Measurements from ENCODE around the gene BICD1. TPM values are rescaled to one million over a fixed set of nuclear protein-coding genes. Genes with fewer than 3 reads are reported as not detected.
A peak's percentile ranks its signal among the peaks of the same experiment; 100 is the strongest.

Gene BICD1
- total and polyA plus RNA-seq, 2 of the 13 experiments (the other 11 are each of a cell fraction or from before 2014, with no cell fraction given): 4.5 to 5.2 TPM

GRCh38 chr12:32135967-32136366 lies 29.3 kb downstream of the BICD1 start:
- H3K36me3 ChIP-seq (replicated peaks in 1 of 2; ENCODE audit: control insufficient read depth in 1 of 2, insufficient read depth in 2 of 2, low read length in 2 of 2): no peaks in the 10 kb centered on the region
- H3K4me1 ChIP-seq (ENCODE audit: insufficient read depth, low read length): peaks cover 67% of the 10 kb centered on the region
- in situ Hi-C loops (cut with HindIII; ENCODE audit: extremely low pct_ligation_motif_present, low pct_unique_long_range_greater_than_20kb): no loop called here
- POLR2A ChIA-PET: no interaction called here
- ATAC-seq (peak; percentile 91), FAIRE-seq (no peak), DNase-seq (ENCODE audit: low spot score) (peak; percentile 91)
- peak overlapping the region in 2 of 3 experiments; percentile 28 to 44; a peak in 3 of 6 replicates for H3K4me3 ChIP-seq (replicated peaks in 1 of 3; ENCODE audit: insufficient read depth in 1 of 3, low read depth in 2 of 3, low read length in 3 of 3)
- intact Hi-C loops (cut with micrococcal nuclease; ENCODE audit: unreplicated experiment): no loop called here
- no peak overlapping the region for H2AFZ ChIP-seq (ENCODE audit: low read length)
- BruUV-seq (replicated peaks): no TSS peak
- H3K9me3 ChIP-seq (ENCODE audit: low read length): no peaks in the 10 kb centered on the region
- no peaks in the 10 kb centered on the region for H3K79me2 ChIP-seq (ENCODE audit: insufficient read depth, low read length)
- no peaks in the 10 kb centered on the region for H4K20me1 ChIP-seq (ENCODE audit: insufficient read depth, low read length)
- CTCF ChIA-PET (ENCODE audit: low intra/inter-chr PET ratio, low total read pairs): no interaction called here
- H3K27me3 ChIP-seq (ENCODE audit: control insufficient read depth in 1 of 2, insufficient read depth in 2 of 2, low read length in 2 of 2): no peaks in the 10 kb centered on the region
- peak overlapping the region; percentile 61 for H3K4me2 ChIP-seq (ENCODE audit: low read depth, low read length)
- whole genome bisulfite sequencing (ENCODE audit: low lambda C conversion rate): 0% methylated on average over 2 of the region's 2 CpGs
- peak overlapping the region; percentile 84 for H3K27ac ChIP-seq (ENCODE audit: extremely low read length, insufficient read depth, low read length)
- H3K9ac ChIP-seq (ENCODE audit: insufficient read depth, low read depth, low read length): peak overlapping the region; percentile 68
- TF ChIP-seq AHDC1 (CRISPR knock-in tag; IDR thresholded peaks at IDR 0.05; ENCODE audit: borderline replicate concordance) (no peak), EEA1 (CRISPR knock-in tag; IDR thresholded peaks at IDR 0.05; ENCODE audit: borderline replicate concordance) (no peak), ZSCAN25 (CRISPR knock-in tag; IDR thresholded peaks at IDR 0.05) (no peak), MTA3 (CRISPR knock-in tag; IDR thresholded peaks at IDR 0.05) (no peak), AHR (CRISPR knock-in tag; IDR thresholded peaks at IDR 0.05) (no peak), ZNF75D (CRISPR knock-in tag; IDR thresholded peaks at IDR 0.05; ENCODE audit: borderline replicate concordance) (no peak), SMAD1 (CRISPR knock-in tag; IDR thresholded peaks at IDR 0.05; ENCODE audit: borderline replicate concordance, low read depth) (no peak), CHD4 (IDR thresholded peaks at IDR 0.05; ENCODE audit: borderline replicate concordance, low read length) (peak; percentile 42; the same call in 1 of the 2 replicates), ZNF326 (CRISPR knock-in tag; IDR thresholded peaks at IDR 0.05; ENCODE audit: borderline replicate concordance) (no peak), ZNF703 (CRISPR knock-in tag; IDR thresholded peaks at IDR 0.05; ENCODE audit: borderline replicate concordance) (no peak), YY1 (IDR thresholded peaks at IDR 0.05; ENCODE audit: insufficient read depth, insufficient replicate concordance, low read depth, low read length) (no peak), ZFP41 (CRISPR knock-in tag; IDR thresholded peaks at IDR 0.05; ENCODE audit: borderline replicate concordance) (no peak), ZNF317 (CRISPR knock-in tag; IDR thresholded peaks at IDR 0.05) (0 out of 2 replicates have a peak, but pooled peaks have one; percentile 15), KLF13 (CRISPR knock-in tag; IDR thresholded peaks at IDR 0.05) (no peak)
- TF ChIP-seq, protein P1, sequence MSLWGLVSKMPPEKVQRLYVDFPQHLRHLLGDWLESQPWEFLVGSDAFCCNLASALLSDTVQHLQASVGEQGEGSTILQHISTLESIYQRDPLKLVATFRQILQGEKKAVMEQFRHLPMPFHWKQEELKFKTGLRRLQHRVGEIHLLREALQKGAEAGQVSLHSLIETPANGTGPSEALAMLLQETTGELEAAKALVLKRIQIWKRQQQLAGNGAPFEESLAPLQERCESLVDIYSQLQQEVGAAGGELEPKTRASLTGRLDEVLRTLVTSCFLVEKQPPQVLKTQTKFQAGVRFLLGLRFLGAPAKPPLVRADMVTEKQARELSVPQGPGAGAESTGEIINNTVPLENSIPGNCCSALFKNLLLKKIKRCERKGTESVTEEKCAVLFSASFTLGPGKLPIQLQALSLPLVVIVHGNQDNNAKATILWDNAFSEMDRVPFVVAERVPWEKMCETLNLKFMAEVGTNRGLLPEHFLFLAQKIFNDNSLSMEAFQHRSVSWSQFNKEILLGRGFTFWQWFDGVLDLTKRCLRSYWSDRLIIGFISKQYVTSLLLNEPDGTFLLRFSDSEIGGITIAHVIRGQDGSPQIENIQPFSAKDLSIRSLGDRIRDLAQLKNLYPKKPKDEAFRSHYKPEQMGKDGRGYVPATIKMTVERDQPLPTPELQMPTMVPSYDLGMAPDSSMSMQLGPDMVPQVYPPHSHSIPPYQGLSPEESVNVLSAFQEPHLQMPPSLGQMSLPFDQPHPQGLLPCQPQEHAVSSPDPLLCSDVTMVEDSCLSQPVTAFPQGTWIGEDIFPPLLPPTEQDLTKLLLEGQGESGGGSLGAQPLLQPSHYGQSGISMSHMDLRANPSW (CRISPR knock-in tag; IDR thresholded peaks at IDR 0.05; ENCODE audit: borderline replicate concordance): no peak
- TF ChIP-seq, protein P2, sequence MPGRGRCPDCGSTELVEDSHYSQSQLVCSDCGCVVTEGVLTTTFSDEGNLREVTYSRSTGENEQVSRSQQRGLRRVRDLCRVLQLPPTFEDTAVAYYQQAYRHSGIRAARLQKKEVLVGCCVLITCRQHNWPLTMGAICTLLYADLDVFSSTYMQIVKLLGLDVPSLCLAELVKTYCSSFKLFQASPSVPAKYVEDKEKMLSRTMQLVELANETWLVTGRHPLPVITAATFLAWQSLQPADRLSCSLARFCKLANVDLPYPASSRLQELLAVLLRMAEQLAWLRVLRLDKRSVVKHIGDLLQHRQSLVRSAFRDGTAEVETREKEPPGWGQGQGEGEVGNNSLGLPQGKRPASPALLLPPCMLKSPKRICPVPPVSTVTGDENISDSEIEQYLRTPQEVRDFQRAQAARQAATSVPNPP (CRISPR knock-in tag; IDR thresholded peaks at IDR 0.05): no peak

Data from HepG2 (cell line).